Osteocyte (in vitro differentiated cells): ENCODE data around the gene CEP135. TPM values are rescaled to one million over a fixed set of nuclear protein-coding genes. Genes with fewer than 3 reads are reported as not detected.

Source experiments
- DNase-seq: peaks from one replicate; pipeline ENCODE4 v3.0.0; 2021; ENCODE audit warnings: mixed read lengths; ENCODE audit not compliant: unreplicated experiment; ENCODE audit errors: extremely low spot score
- H3K27ac Mint-ChIP-seq: one replicate; pipeline ENCODE4 v1.8.0; 2021; ENCODE audit warnings: mild to moderate bottlenecking, mixed read lengths; ENCODE audit not compliant: unreplicated experiment
- H3K27me3 Mint-ChIP-seq: one replicate; pipeline ENCODE4 v1.8.0; 2021; ENCODE audit warnings: mixed read lengths; ENCODE audit not compliant: unreplicated experiment
- H3K36me3 Mint-ChIP-seq: one replicate; pipeline ENCODE4 v1.8.0; 2021; ENCODE audit warnings: mixed read lengths; ENCODE audit not compliant: unreplicated experiment
- H3K4me1 Mint-ChIP-seq: one replicate; pipeline ENCODE4 v1.8.0; 2021; ENCODE audit warnings: mixed read lengths; ENCODE audit not compliant: unreplicated experiment
- H3K4me3 Mint-ChIP-seq: one replicate; pipeline ENCODE4 v1.8.0; 2021; ENCODE audit warnings: mild to moderate bottlenecking, moderate library complexity, mixed read lengths; ENCODE audit not compliant: unreplicated experiment
- H3K9me3 Mint-ChIP-seq: one replicate; pipeline ENCODE4 v1.8.0; 2021; ENCODE audit warnings: mixed read lengths; ENCODE audit not compliant: unreplicated experiment
- CTCF ChIP-seq: fragments of 200-600 bp; sonication (generic); IDR thresholded peaks from 2 replicates; pipeline ENCODE4 v1.5.0; 2021; ENCODE audit warnings: antibody characterized with exemption, mild to moderate bottlenecking, moderate library complexity
- total RNA-seq: library from RNA; stranded (reverse); gene quantifications from 2 replicates; pipeline ENCODE4 v1.2.1, GENCODE V29; 2021

Gene CEP135
- total RNA-seq, 1 donor from 2014 or later, result 11.8 TPM

DNA sequence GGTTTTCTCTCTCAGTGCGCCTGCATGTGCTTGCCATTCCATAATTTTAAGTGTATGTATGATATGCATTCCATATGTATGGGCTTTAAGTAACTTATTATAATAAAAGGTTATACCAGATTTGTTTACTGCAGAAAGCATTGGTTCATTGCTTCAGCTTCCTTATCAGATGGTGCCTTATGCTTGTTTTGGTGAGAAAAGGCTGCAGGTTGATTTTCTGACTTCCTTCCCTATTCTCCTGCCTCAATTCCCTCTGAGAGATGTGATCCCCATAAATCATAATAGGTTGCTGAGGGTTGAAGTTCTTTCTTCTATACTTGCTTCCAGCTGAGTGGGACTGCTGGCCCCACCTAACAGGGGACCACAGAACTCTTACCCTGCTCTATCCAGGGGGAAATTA, 10.3 kb upstream of the CEP135 start:
- H3K27me3 Mint-ChIP-seq, result no peaks in the 10 kb centered on the region
- no peak overlapping the region for H3K4me3 Mint-ChIP-seq
- DNase-seq, result no peak
- peaks cover 26% of the 10 kb centered on the region for H3K36me3 Mint-ChIP-seq
- peaks cover 25% of the 10 kb centered on the region for H3K9me3 Mint-ChIP-seq
- no peak for TF ChIP-seq CTCF
- no peaks in the 10 kb centered on the region for H3K4me1 Mint-ChIP-seq
- no peak overlapping the region for H3K27ac Mint-ChIP-seq

DNA sequence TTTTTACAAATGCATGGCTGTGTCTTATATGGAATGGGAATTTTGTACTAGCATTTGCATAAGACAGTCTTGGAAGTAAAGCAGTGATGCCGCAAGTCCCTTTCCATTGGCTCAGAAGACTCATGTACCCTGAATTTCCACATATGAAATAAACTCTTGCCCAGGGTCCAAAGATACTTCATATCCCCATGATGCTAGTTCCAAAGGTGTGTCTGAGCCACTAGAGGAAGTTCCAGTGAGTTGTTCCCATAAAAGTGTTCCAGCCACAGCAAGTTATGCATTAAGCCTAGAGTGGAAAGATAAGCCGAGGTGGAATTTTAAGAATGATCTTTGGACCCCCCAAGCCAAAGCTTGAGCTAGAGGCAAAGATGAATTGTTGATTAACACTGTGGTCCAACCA, 9.3 kb upstream of the CEP135 start:
- DNase-seq, result no peak
- no peaks in the 10 kb centered on the region for H3K27me3 Mint-ChIP-seq
- H3K27ac Mint-ChIP-seq, result no peak overlapping the region
- no peaks in the 10 kb centered on the region for H3K4me1 Mint-ChIP-seq
- no peak overlapping the region for H3K4me3 Mint-ChIP-seq
- peaks cover 25% of the 10 kb centered on the region for H3K9me3 Mint-ChIP-seq
- TF ChIP-seq CTCF, result no peak
- H3K36me3 Mint-ChIP-seq, result peaks cover 26% of the 10 kb centered on the region

DNA sequence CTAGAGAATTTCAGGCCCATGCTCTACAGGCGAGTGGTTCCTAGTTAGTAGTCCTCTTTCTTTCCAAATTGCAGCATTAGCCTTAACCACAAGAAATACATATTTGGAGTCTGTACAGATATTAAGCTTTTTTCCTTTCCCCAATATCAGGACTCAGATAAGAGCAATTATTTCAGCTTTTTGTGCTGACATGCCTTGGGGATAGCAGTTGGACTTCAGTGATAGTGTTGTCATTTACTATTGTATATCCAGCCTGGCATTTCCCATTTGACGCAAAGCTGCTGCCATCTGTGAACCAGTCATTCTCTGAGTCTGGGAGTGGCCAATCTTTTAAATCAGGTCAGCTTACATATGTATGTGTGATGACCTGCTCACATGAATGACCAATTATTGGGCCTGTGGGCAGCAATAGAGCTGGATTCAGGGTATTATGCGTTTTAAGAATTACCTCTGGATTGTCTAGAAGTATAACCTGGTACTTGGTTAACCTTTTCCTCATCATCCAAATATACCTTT, 6.8 kb upstream of the CEP135 start:
- Mint-ChIP-seq H3K36me3 (peaks cover 26% of the 10 kb centered on the region), H3K27ac (no peak overlapping the region)
- TF ChIP-seq CTCF, result no peak

DNA sequence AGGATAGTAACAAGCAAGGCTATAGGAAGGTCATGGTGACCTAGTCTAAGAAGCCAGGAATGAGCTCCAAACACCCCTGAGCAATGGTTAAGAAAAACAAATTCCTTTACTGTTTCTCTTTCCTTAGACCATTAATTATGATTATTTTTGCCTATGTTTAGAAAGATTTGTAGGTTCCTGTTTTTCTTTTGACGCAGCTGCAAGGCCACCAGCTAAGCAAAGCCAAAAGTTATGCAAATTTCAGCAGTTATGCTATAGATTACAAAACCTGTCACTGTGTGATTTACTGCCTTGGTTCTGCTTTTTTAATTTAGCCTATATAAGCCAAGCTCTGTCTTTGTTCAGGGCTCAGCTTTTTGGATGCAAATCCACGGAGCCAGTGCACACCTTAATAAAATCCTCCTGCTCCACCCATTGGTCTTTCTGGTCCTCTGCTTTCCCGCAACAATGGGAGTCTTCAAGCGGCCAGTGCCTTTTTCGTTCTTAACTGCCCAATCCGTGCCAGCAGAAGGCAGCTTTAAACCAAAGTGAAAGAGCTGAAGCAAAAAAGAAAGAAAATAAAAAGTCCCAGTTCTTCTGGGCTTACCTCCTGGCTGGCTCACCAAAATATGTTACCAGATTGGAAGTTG, 1.4 kb upstream of the CEP135 start:
- peak overlapping the region; percentile 95 for H3K27ac Mint-ChIP-seq
- no peak for TF ChIP-seq CTCF
- DNase-seq, result no peak
- no peaks in the 10 kb centered on the region for H3K9me3 Mint-ChIP-seq
- peaks cover 42% of the 10 kb centered on the region for H3K4me1 Mint-ChIP-seq
- H3K27me3 Mint-ChIP-seq, result no peaks in the 10 kb centered on the region
- H3K4me3 Mint-ChIP-seq, result peak overlapping the region; percentile 76
- H3K36me3 Mint-ChIP-seq, result peaks cover 4% of the 10 kb centered on the region

More for the DNA sequence above, 6.8 kb upstream of the CEP135 start:
- H3K27me3 Mint-ChIP-seq, result no peaks in the 10 kb centered on the region
- no peak for DNase-seq
- peaks cover 12% of the 10 kb centered on the region for H3K9me3 Mint-ChIP-seq
- H3K4me1 Mint-ChIP-seq, result peaks cover 12% of the 10 kb centered on the region
- H3K4me3 Mint-ChIP-seq, result no peak overlapping the region

DNA sequence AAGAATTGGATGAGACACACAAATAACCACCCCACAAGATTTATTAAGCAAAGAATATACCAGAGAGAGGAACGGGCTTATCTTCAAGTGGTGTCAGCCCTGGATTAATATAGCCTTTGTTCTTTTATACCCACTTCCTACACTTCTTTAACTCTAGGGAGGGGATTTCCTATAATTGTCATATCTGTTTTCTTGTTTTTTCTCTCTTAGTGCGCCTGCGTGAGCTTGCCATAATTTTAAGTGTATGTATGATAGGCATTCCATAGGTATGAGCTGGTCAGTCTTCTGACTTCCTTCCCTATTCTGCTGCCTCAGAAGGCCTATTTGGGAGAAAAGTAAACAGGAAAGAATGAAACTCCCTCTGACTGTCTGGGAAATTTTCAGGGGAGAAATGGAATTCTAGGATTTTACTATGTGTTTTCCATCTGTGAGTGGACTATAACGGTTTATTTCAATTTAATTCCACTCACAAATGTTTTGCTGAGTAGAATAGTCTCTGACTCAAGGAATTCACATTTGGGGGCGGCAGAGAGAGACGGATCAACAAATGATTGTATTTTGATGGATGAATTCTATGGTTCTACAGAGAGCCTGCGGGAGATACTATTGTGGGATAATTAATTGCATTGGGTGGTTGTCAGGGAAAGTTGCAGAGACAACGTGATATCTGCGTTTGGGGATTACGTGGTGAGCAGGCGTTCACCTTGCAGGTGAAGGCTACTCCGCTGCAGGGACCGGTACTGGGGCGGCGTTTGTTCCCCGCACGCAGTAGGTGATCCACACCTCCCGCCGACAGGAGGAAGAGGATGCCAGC, 626 bp upstream of the CEP135 start:
- TF ChIP-seq CTCF, result no peak
- H3K27ac Mint-ChIP-seq, result peak overlapping the region; percentile 95

More for the DNA sequence above, 626 bp upstream of the CEP135 start:
- H3K27me3 Mint-ChIP-seq, result no peaks in the 10 kb centered on the region
- no peaks in the 10 kb centered on the region for H3K9me3 Mint-ChIP-seq
- peaks cover 42% of the 10 kb centered on the region for H3K4me1 Mint-ChIP-seq
- peak overlapping the region; percentile 76 for H3K4me3 Mint-ChIP-seq
- H3K36me3 Mint-ChIP-seq, result peaks cover 6% of the 10 kb centered on the region
- no peak for DNase-seq
